HepG2 (cell line): ENCODE measurements around the gene DUSP2.

ENCODE experiments used
- EED ChIP-seq: sonication (generic); formaldehyde crosslinking; IDR thresholded peaks from 2 replicates; pipeline ENCODE4 v1.5.0; 2020; ENCODE audit warnings: mild to moderate bottlenecking, missing genetic modification reagents
- KAT7 ChIP-seq: IDR thresholded peaks from 2 replicates; pipeline ENCODE4 v1.6.1; 2018; ENCODE audit warnings: borderline replicate concordance, missing compliant biosample characterization
- POLR2AphosphoS2 ChIP-seq: IDR thresholded peaks from 2 replicates; pipeline ENCODE4 v1.6.1; 2011; ENCODE audit warnings: low read depth, low read length, improper control_type of control experiment
- TF ChIP-seq, protein P1 (sequence below): sonication (generic); formaldehyde crosslinking; IDR thresholded peaks from 2 replicates; pipeline ENCODE4 v1.5.0; 2020; ENCODE audit warnings: mild to moderate bottlenecking, missing genetic modification reagents, moderate library complexity

DNA sequence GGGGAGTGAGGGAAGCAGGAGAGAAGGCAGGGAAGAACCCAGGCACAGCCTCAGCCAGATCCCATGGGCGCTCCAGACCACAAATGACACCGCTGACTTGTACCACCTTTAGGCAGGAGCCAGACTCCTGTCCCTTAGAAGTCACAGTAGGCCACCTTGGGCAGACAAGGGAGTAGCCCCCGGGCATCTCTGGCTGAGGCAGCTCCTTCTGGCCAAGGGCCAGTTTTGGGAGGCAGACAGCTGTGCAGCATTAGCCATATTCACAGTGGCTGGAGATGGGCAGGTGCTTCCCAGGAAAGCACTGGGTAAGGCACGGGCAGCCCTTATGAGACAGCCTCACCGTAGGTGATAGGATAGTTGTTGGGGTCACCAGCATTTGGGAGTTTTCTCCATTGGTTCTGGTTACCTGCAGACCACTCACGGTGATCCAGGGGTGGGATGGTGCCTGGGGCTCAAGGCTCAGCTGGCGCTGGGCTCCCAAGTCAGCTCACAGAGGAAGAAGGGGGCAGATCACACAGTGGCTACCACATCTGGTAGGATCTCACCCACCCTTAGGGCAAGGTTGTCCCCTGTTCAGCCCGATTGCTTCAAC is 9.0 kb downstream of the DUSP2 start:
- no peak for TF ChIP-seq POLR2AphosphoS2
- TF ChIP-seq, protein P1, sequence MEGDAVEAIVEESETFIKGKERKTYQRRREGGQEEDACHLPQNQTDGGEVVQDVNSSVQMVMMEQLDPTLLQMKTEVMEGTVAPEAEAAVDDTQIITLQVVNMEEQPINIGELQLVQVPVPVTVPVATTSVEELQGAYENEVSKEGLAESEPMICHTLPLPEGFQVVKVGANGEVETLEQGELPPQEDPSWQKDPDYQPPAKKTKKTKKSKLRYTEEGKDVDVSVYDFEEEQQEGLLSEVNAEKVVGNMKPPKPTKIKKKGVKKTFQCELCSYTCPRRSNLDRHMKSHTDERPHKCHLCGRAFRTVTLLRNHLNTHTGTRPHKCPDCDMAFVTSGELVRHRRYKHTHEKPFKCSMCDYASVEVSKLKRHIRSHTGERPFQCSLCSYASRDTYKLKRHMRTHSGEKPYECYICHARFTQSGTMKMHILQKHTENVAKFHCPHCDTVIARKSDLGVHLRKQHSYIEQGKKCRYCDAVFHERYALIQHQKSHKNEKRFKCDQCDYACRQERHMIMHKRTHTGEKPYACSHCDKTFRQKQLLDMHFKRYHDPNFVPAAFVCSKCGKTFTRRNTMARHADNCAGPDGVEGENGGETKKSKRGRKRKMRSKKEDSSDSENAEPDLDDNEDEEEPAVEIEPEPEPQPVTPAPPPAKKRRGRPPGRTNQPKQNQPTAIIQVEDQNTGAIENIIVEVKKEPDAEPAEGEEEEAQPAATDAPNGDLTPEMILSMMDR (CRISPR knock-in tag) = no peak
- TF ChIP-seq KAT7 (CRISPR knock-in tag) = no peak
- no peak for TF ChIP-seq EED (CRISPR knock-in tag)
